HG03025 (cell line): ENCODE data around the gene FETUB.

Experiments used
- ATAC-seq: cut with Tn5 transposase; IDR thresholded peaks from one replicate; pipeline ENCODE4 v1.9.1; 2021; ENCODE audit warnings: mild to moderate bottlenecking, moderate library complexity; ENCODE audit not compliant: unreplicated experiment, low FRiP score

The FETUB gene

GRCh38 chr3:186612721-186613636, 27.2 kb upstream of the FETUB start, which contains the start of gene AHSG:
Gene AHSG (plus strand): TSS chr3:186613060. CDS start chr3:186613142, 82 bp downstream.
- ATAC-seq, result no peak

- ATAC-seq, result no peak
Observed at GRCh38 chr3:186613637-186614265, 26.4 kb upstream of the FETUB start.

GRCh38 chr3:186614266-186614596, 26.0 kb upstream of the FETUB start:
- ATAC-seq, result no peak

GRCh38 chr3:186614597-186615483, 25.4 kb upstream of the FETUB start:
- no peak for ATAC-seq

GRCh38 chr3:186616299-186616617, 23.9 kb upstream of the FETUB start:
- no peak for ATAC-seq

GRCh38 chr3:186617036-186617946, 22.9 kb upstream of the FETUB start:
- ATAC-seq, result peak; percentile 80

- ATAC-seq, result no peak
Observed at GRCh38 chr3:186618318-186618938, 21.8 kb upstream of the FETUB start.

GRCh38 chr3:186619787-186620212, 20.4 kb upstream of the FETUB start:
- no peak for ATAC-seq

- no peak for ATAC-seq
Observed at GRCh38 chr3:186620213-186621092, 19.7 kb upstream of the FETUB start.

GRCh38 chr3:186621894-186622650, 18.1 kb upstream of the FETUB start:
- ATAC-seq, result no peak

GRCh38 chr3:186622651-186623310, 17.4 kb upstream of the FETUB start:
- no peak for ATAC-seq

GRCh38 chr3:186624598-186624997, 15.6 kb upstream of the FETUB start:
- no peak for ATAC-seq

- no peak for ATAC-seq
Observed at GRCh38 chr3:186625600-186626042, 14.6 kb upstream of the FETUB start.

GRCh38 chr3:186626254-186626847, 13.8 kb upstream of the FETUB start:
- ATAC-seq, result no peak

- no peak for ATAC-seq
Observed at GRCh38 chr3:186627852-186628414, 12.3 kb upstream of the FETUB start.

GRCh38 chr3:186628756-186629155, 11.4 kb upstream of the FETUB start:
- ATAC-seq, result no peak
